Measurements from ENCODE around the gene OCA2.

OCA2 gene

DNA sequence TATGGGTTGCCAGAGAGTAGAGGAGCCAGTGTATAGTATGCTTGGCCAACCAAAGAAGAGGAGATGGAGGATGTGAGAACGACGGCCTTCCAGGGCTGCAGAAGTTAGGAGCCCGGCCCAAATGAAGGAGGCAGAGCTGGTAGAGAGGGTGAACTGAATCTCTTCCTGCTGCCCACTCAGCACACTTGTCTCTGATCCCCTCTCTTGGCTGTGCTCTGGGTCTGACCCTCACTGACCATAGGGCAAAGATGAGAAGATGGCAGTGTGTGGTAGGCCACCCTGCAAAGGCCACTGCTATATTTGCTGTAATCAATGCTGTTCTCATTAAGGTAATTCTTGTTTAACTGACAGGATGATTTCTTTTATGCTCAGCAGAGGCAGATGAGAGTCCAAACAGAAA lies 256.0 kb downstream of the OCA2 start:
- no peaks in the 10 kb centered on the region for H3K9me3 ChIP-seq (ENCODE audit: insufficient read depth, low read depth, low read length)
- no peak overlapping the region for H3K4me3 ChIP-seq (ENCODE audit: low read length)
- no peaks in the 10 kb centered on the region for H3K4me1 ChIP-seq (ENCODE audit: insufficient read depth, low read length)
- H3K36me3 ChIP-seq (ENCODE audit: insufficient read depth, low read depth, low read length), result no peaks in the 10 kb centered on the region
- H3K27me3 ChIP-seq (ENCODE audit: insufficient read depth, low read length), result no peaks in the 10 kb centered on the region
- no peak overlapping the region for H3K9ac ChIP-seq (ENCODE audit: low read depth, low read length)
- H3K27ac ChIP-seq (ENCODE audit: low read length), result no peak overlapping the region

DNA sequence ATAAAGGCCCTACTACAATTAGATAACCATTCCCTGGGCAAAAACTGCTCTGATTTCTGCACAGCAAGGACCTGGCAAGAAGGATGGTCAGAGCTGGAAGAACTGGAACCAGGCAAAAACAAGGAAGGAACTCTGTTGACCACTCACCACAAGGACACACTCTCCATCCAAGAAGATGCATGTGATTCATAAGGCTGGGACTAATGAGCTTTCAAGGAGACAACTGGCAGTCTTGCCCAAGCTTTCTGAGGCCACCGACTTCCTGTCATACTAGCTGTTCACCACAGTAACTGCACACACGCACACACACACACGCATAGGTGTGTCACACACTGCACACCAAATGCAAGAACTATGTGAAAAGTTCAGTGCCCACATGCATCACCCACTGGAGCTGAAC lies 256.6 kb downstream of the OCA2 start:
- H3K4me3 ChIP-seq (ENCODE audit: low read length), result no peak overlapping the region
- H3K27ac ChIP-seq (ENCODE audit: low read length), result no peak overlapping the region

DNA sequence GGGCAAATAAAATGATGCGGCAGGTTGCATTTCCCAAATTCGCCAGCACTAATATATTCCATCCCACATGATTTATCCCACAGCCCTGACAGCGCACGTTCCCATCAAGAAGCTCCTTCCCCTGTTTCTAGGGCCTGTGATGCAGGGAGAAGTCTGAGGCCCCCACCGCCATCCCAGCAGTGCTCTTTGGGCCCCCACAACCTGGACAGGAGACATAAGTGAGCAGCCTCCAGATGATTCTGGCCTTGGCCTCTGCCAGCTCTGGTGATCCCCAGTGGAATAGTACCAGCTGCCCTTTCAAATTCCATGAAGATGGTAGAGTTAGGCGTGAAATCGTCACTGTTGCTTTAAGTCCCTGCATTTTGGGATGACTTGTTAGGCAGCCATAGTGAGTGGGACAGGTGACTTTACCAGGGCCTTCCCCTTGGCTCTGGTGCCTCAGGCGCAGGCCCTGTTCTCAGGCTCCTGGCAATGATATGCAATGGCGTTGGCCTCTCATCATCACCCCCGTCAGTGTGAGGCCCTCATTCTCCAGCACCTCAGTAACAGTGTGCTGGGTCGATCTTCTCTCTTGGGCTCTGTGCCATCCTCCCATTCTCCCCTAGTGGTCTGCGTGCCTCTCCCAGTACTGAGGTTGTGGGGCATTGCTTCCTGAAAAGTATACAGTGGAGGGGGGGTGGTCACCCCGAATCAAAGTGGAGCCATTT lies 263.7 kb downstream of the OCA2 start:
- Histone ChIP-seq H3K4me1 (ENCODE audit: insufficient read depth, low read length) (no peaks in the 10 kb centered on the region), H3K27ac (ENCODE audit: low read length) (no peak overlapping the region), H3K27me3 (ENCODE audit: insufficient read depth, low read length) (no peaks in the 10 kb centered on the region), H3K9ac (ENCODE audit: low read depth, low read length) (no peak overlapping the region), H3K4me3 (ENCODE audit: low read length) (no peak overlapping the region), H3K36me3 (ENCODE audit: insufficient read depth, low read depth, low read length) (no peaks in the 10 kb centered on the region), H3K9me3 (ENCODE audit: insufficient read depth, low read depth, low read length) (no peaks in the 10 kb centered on the region)

More for the DNA sequence above, 256.6 kb downstream of the OCA2 start:
- H3K9me3 ChIP-seq (ENCODE audit: insufficient read depth, low read depth, low read length), result no peaks in the 10 kb centered on the region
- H3K4me1 ChIP-seq (ENCODE audit: insufficient read depth, low read length), result no peaks in the 10 kb centered on the region
- H3K36me3 ChIP-seq (ENCODE audit: insufficient read depth, low read depth, low read length), result no peaks in the 10 kb centered on the region
- no peaks in the 10 kb centered on the region for H3K27me3 ChIP-seq (ENCODE audit: insufficient read depth, low read length)
- no peak overlapping the region for H3K9ac ChIP-seq (ENCODE audit: low read depth, low read length)

DNA sequence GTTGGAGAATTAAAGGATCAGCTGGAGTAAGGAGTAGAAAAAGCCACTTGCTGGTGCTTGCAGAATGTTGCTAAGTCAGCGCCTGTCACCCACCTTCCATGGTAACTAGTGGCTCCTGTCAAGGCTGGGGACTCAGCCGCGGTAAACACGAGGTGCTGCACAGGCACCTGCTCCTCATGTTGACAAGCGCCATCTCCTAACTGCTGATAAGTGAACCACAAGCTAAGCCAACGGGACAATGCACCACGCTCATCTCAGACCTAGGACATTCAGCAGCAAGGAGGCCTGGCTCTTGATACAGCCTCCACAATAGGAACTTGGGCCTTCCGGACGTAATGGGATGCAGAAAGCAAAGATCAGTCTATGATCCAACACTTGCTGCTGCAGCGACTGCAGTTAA lies 264.4 kb downstream of the OCA2 start:
- no peaks in the 10 kb centered on the region for H3K36me3 ChIP-seq (ENCODE audit: insufficient read depth, low read depth, low read length)
- no peaks in the 10 kb centered on the region for H3K4me1 ChIP-seq (ENCODE audit: insufficient read depth, low read length)
- H3K9me3 ChIP-seq (ENCODE audit: insufficient read depth, low read depth, low read length), result no peaks in the 10 kb centered on the region
- no peak overlapping the region for H3K27ac ChIP-seq (ENCODE audit: low read length)
- H3K9ac ChIP-seq (ENCODE audit: low read depth, low read length), result no peak overlapping the region
- no peaks in the 10 kb centered on the region for H3K27me3 ChIP-seq (ENCODE audit: insufficient read depth, low read length)
- no peak overlapping the region for H3K4me3 ChIP-seq (ENCODE audit: low read length)

DNA sequence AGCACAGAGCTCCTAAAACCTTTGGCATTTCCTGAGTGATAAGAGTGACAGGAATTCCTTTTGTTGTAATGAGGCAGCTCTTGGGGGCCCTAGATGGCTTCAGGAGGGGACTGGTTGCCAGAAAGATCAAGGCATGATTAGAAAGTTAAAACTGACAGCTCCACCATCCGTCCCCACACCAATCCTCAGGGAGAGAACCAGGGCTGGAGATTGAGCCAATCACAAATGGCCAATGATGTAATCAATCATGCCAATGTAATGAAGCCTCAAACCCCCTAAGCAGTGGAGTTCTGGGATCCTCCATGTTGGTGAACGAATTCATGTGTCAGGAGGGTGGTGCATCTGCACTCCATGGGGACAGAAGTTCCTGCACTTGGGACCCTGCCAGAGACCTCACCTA lies 265.1 kb downstream of the OCA2 start:
- Histone ChIP-seq H3K27me3 (ENCODE audit: insufficient read depth, low read length) (no peaks in the 10 kb centered on the region), H3K9me3 (ENCODE audit: insufficient read depth, low read depth, low read length) (no peaks in the 10 kb centered on the region), H3K9ac (ENCODE audit: low read depth, low read length) (no peak overlapping the region), H3K27ac (ENCODE audit: low read length) (no peak overlapping the region), H3K4me3 (ENCODE audit: low read length) (no peak overlapping the region), H3K36me3 (ENCODE audit: insufficient read depth, low read depth, low read length) (no peaks in the 10 kb centered on the region), H3K4me1 (ENCODE audit: insufficient read depth, low read length) (no peaks in the 10 kb centered on the region)

DNA sequence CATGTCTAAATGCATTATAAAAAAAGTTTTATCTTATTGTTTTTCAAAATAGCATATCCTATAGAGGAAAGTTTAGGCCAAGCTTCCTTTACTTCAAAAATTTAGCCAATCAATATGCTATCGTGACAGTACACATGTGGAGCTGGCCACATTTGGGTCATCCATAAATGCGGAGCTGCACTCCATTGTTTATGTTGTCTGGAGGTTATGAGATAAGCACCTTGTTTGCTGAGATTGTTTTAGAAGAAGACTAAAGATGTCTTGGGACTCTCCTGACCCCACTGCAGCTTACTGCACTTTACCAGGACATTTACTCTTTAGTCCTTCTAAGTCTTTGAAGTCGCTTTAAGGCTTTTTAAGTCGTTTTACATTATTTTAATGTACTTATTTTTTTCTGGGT lies 265.9 kb downstream of the OCA2 start:
- Histone ChIP-seq H3K4me3 (ENCODE audit: low read length) (no peak overlapping the region), H3K9me3 (ENCODE audit: insufficient read depth, low read depth, low read length) (no peaks in the 10 kb centered on the region), H3K4me1 (ENCODE audit: insufficient read depth, low read length) (no peaks in the 10 kb centered on the region), H3K27me3 (ENCODE audit: insufficient read depth, low read length) (no peaks in the 10 kb centered on the region), H3K36me3 (ENCODE audit: insufficient read depth, low read depth, low read length) (no peaks in the 10 kb centered on the region), H3K9ac (ENCODE audit: low read depth, low read length) (no peak overlapping the region), H3K27ac (ENCODE audit: low read length) (no peak overlapping the region)

DNA sequence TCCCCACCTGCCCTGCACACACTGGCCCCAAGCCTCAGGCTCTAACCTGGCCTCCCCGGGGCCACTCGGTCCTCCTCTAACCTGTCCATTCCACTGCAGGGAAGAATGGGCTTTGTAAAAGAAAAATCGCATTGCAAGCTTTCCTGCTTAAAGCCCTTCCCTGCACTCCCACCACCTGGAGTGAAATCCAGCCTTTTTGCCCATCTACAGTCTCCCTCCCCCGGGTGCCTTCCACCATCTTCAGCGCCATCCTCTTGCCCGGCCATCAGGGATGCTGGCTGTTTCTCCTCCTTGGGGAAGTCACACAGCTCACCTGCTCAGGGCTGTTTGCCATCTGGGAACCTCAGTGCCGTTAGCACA lies 266.9 kb downstream of the OCA2 start:
- H3K4me1 ChIP-seq (ENCODE audit: insufficient read depth, low read length), result no peaks in the 10 kb centered on the region
- H3K27ac ChIP-seq (ENCODE audit: low read length), result no peak overlapping the region
- H3K36me3 ChIP-seq (ENCODE audit: insufficient read depth, low read depth, low read length), result no peaks in the 10 kb centered on the region
- no peak overlapping the region for H3K9ac ChIP-seq (ENCODE audit: low read depth, low read length)
- H3K9me3 ChIP-seq (ENCODE audit: insufficient read depth, low read depth, low read length), result no peaks in the 10 kb centered on the region
- no peaks in the 10 kb centered on the region for H3K27me3 ChIP-seq (ENCODE audit: insufficient read depth, low read length)
- H3K4me3 ChIP-seq (ENCODE audit: low read length), result no peak overlapping the region

DNA sequence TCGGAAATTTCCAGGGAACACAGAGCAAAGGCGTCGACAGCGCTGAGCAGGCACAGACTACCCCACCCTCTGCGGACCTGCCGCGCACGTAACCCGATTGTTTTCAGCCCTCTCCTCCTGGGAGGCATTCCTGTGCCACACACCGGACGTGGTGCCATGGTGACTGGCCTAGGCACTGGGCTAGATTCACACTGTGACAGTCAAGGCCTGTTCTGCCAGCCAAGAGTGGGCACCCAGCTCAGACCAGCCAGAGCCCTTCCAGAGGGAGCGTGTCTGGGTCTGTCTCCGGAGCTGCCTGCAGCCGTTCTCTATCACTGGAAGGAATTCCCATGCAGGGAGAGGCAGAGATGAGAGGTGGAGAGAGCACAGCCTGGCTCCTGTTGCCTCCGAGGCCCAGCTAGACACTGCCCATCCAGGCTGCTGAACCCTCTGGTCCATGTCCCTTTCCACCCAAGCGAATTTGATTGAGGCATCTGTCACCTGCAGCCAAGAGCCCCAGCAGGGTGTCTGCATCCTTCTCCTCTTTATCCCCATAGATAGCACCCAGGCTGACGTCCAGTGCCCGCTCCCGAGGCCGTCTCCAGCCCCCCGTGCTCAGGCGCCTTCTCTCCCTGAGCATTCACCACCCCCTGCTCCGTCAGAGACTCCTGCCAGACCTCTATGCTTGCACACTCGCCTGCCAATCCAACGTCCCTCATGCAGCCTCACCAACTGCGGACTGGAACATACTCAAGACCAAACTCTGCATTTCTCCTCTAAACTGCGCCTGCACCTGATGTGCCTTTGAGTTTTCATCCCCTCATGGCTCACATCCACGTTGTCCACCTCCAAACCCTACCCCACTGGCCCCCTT lies 267.5 kb downstream of the OCA2 start:
- H3K4me1 ChIP-seq (ENCODE audit: insufficient read depth, low read length), result no peaks in the 10 kb centered on the region
- H3K27me3 ChIP-seq (ENCODE audit: insufficient read depth, low read length), result no peaks in the 10 kb centered on the region
- no peak overlapping the region for H3K27ac ChIP-seq (ENCODE audit: low read length)
- H3K36me3 ChIP-seq (ENCODE audit: insufficient read depth, low read depth, low read length), result no peaks in the 10 kb centered on the region
- H3K9ac ChIP-seq (ENCODE audit: low read depth, low read length), result no peak overlapping the region
- no peak overlapping the region for H3K4me3 ChIP-seq (ENCODE audit: low read length)
- H3K9me3 ChIP-seq (ENCODE audit: insufficient read depth, low read depth, low read length), result no peaks in the 10 kb centered on the region

DNA sequence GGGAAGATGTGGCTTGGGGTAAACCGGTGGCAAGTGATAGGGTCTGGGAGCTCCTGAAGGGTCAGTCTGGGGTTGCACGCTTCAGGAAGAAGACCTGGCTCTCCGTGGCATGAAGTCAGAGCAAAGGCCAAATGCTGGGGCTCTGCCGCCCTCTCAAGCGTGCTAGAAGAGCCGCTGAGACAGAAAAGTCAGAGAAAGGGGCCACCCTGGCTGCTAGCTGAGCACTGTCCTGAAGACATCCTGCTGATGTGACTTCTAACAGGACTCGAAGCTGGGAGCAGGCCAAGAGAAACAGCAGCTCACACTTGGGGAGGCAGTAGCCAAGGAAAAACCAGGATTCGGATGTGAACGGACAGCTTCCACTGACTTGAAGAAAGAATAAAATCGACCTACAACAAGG lies 270.4 kb downstream of the OCA2 start:
- Histone ChIP-seq H3K9ac (ENCODE audit: low read depth, low read length) (no peak overlapping the region), H3K4me1 (ENCODE audit: insufficient read depth, low read length) (no peaks in the 10 kb centered on the region), H3K9me3 (ENCODE audit: insufficient read depth, low read depth, low read length) (no peaks in the 10 kb centered on the region), H3K27me3 (ENCODE audit: insufficient read depth, low read length) (no peaks in the 10 kb centered on the region), H3K36me3 (ENCODE audit: insufficient read depth, low read depth, low read length) (no peaks in the 10 kb centered on the region), H3K4me3 (ENCODE audit: low read length) (no peak overlapping the region), H3K27ac (ENCODE audit: low read length) (no peak overlapping the region)

DNA sequence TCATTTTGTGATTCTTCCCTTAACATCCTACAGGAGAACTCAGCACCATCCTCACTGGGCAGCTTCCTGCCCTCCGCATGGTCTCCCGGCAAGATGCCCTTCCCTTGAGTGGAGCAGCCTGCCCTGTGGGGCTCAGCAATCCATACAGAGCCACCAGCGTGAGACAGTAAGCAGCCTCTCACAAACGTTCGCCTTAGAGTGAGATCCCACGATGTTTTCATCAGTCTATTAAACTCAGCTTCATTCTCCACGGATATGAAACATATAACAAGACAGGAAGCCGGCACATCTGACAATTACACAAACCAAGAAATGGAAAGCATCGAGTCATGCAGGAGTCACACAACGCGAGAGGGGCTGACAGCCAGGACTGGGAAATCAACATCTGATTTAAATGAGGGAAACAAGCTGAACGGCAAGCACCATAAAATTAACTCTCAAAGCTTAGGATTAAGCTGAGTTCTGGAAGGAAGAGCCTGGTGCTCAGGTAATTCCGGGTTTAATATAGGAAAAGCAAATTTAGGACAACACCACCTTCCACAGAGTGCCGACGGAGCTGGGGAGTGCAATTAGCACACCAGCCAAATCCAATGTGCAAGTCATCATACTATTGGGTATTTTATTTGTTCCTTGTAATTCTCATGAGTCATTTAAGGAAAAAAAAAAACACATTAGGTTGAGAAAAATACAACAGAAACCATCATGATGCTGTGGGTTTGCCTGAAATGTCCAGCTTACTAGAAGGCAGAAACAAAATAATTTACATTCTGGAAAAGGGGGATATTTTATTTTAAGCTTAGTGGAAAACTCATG lies 272.0 kb downstream of the OCA2 start:
- Histone ChIP-seq H3K9me3 (ENCODE audit: insufficient read depth, low read depth, low read length) (no peaks in the 10 kb centered on the region), H3K36me3 (ENCODE audit: insufficient read depth, low read depth, low read length) (no peaks in the 10 kb centered on the region), H3K27ac (ENCODE audit: low read length) (no peak overlapping the region), H3K4me3 (ENCODE audit: low read length) (no peak overlapping the region), H3K4me1 (ENCODE audit: insufficient read depth, low read length) (no peaks in the 10 kb centered on the region), H3K9ac (ENCODE audit: low read depth, low read length) (no peak overlapping the region), H3K27me3 (ENCODE audit: insufficient read depth, low read length) (no peaks in the 10 kb centered on the region)

DNA sequence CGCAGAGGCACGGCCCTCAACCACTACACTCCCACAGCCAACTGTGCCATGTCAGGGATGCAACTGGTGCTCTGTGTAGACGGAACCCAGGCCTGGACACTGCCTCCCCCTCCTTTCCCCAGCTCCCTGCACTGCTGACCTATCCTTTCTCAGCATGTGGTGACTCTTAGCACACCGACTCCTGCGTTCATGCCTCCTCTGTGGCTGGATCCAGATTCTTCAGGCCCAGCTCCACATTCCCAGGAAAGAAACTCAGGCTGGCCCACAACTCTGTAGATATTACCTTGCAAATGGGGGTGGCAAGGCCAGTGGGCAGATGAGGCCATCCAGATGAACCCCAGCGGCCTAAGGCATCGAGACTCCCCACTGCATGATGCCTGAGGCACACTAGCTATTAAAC lies 272.7 kb downstream of the OCA2 start:
- H3K4me1 ChIP-seq (ENCODE audit: insufficient read depth, low read length), result no peaks in the 10 kb centered on the region
- H3K9me3 ChIP-seq (ENCODE audit: insufficient read depth, low read depth, low read length), result no peaks in the 10 kb centered on the region
- no peaks in the 10 kb centered on the region for H3K36me3 ChIP-seq (ENCODE audit: insufficient read depth, low read depth, low read length)
- no peak overlapping the region for H3K4me3 ChIP-seq (ENCODE audit: low read length)
- H3K9ac ChIP-seq (ENCODE audit: low read depth, low read length), result no peak overlapping the region
- no peak overlapping the region for H3K27ac ChIP-seq (ENCODE audit: low read length)
- H3K27me3 ChIP-seq (ENCODE audit: insufficient read depth, low read length), result no peaks in the 10 kb centered on the region
